Mammary epithelial cell (primary cell): Measurements from ENCODE around the gene STK39.

Experiments
- CTCF ChIP-seq, 2 donors: IDR thresholded peaks in 1 of 2; conservative IDR thresholded peaks in 1 of 2; 2 replicates each; pipeline ENCODE4 v1.5.1; 2011 to 2012; ENCODE audit warnings: inconsistent platforms in 2 of 2, low read length in 2 of 2, mild to moderate bottlenecking in 2 of 2, control low read depth in 1 of 2, low read depth in 1 of 2; ENCODE audit not compliant: insufficient read depth in 1 of 2; ENCODE audit errors: extremely low read depth in 1 of 2
- EZH2 ChIP-seq: IDR thresholded peaks from 2 replicates; pipeline ENCODE4 v1.6.1; 2012; ENCODE audit warnings: low read length, inconsistent platforms, borderline replicate concordance

DNA sequence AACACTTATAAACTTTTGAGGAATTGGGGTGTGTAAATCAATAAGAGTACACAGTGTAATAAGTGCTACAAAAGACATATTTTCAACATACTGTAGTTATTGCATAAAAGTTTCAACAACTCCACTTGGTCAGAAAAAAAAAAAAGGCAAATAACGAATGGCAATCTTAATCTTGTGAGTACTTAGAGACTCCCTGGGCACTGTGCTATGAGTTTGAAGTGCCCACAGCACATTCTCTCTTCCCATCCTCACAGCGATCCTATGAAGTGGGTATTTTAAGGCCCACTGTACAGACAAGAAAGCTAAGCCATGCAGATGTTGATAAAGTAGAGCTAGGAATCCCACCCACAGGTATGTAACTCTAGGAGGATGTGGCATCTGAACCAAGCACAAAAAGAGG, 112.3 kb downstream of the STK39 start:
- TF ChIP-seq EZH2: no peak
- no peak for TF ChIP-seq CTCF (conservative IDR thresholded peaks at IDR 0.05 in 1 of 2, IDR thresholded peaks at IDR 0.05 in 1 of 2; ENCODE audit: extremely low read depth in 1 of 2, insufficient read depth in 1 of 2, low read depth in 1 of 2, low read length in 2 of 2)
